GM18909 (cell line): ENCODE results near the gene CRMP1.
A peak's percentile ranks its signal among the peaks of the same experiment; 100 is the strongest.

Experiments used
- ATAC-seq: cut with Tn5 transposase; IDR thresholded peaks from one replicate; pipeline ENCODE4 v1.9.1; 2021; ENCODE audit warnings: mild to moderate bottlenecking; ENCODE audit not compliant: unreplicated experiment, poor library complexity

Gene CRMP1

GRCh38 chr4:5890063-5890727 is 2.7 kb downstream of the CRMP1 start:
- no peak for ATAC-seq

DNA sequence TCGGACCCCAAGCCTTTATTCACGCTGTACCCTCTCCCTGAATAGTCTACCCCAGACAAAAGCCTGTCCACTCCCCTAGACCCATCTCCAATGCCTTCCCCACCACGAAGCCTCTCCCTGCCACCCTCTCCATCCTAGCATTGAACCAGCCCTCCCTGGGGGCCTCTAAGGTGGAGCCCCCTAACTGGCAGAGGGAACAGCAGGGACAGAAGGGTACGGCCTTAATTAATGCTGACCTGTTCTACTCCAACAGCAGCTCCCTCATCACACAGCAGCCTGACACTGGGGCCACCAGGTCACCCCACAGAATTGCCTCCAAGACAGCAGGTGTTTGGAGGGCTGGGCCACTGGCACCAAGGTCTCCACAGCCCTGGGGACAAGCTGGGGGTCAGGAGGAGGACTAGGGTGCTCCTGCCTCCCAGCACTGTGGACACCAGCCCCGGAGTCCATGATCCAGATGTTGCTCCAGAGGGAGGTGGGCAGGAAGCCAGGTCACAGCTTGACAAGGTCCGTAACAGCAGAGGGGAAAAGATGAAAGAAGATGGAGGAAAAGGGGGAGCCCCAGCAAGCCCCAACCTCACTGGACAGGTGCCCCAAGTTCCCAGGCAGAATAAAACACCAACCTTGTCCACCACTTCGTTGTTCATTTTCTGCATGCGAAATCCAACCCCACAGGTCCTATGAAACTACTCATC is 3.7 kb downstream of the CRMP1 start:
- no peak for ATAC-seq

GRCh38 chr4:5888222-5889001 is 4.5 kb downstream of the CRMP1 start:
- no peak for ATAC-seq

DNA sequence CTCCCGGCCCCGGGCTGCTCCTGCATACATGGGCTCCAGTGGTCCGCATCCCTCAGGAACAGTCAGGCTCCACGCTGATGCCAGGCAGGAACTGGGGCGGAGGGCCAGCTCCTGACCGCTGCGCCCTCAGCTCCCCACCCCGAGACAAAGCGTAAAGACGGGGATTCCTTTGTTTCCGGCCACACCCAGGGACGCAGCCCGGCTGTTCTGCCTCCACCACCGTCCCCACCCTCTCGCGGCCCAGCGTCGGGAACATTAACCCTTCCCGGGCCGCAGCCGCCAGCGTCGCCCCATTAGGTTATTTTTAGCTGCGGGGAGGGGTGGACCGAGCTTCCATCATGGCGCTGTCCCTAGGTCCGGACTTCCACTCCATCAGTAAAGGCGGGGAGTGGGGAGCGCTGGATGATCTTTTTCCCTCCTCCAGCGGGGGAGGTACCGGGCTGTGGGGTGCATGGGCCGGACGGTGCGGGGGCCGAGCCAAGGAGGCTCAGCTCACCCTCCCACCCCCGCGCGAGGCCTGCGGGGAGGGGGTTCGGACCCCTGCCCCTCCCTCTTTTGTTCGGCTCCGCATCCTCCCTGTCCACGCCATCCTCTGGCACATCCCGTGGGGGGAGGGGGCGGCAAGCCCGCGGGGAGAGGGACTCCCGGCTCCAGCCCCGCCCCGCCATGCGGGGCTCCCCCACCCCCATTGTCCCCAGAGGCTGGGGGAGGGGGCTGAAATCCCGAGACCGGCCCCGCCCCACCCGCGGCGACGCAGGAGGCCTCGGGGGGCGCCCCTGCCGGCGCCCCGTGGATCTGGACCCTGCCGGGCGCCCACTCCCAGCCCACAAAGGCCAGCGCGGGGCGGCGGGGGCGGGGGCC is 5.3 kb downstream of the CRMP1 start:
- no peak for ATAC-seq

DNA sequence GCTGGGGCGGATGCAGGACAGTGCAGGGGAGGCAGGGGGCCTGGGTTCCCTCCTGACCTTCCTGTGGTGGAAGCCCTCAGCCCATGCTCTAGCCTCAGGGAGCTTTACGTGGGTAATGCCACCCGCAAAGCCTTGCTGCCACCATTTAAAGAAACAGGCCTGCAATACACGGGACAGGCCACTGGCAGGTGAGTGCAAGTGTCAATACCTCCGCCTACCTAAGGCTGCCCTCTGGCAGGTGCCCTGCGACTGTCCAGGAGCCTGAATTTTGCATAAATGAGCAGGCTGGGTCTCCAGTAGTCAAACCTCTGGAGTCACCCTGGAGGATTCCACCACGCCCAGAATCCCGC is 5.9 kb downstream of the CRMP1 start:
- no peak for ATAC-seq

GRCh38 chr4:5885733-5886132 is 7.2 kb downstream of the CRMP1 start:
- ATAC-seq: no peak

GRCh38 chr4:5884796-5885195 is 8.1 kb downstream of the CRMP1 start:
- no peak for ATAC-seq

- ATAC-seq: no peak
Measured at GRCh38 chr4:5883916-5884315, 9.0 kb downstream of the CRMP1 start.

DNA sequence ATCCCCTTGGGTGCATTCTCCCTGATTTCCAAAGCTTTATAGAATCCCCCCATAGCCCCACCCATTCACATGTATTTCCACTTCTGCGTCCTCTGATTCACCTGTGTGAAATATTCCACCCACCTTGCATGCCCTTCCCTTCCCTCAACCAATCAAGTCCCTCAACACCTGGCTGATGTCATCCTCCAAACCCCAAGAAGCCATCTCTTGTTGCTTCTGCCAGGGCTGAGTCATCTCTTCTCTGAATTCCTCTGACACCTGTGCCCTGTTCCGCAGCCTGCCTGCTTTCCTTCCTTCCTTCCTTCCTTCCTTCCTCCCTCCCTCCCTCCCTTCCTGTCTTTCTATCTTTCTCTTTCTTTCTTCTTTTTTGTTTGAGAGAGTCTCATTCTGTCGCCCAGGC is 9.9 kb downstream of the CRMP1 start:
- no peak for ATAC-seq

GRCh38 chr4:5881340-5881739 is 11.5 kb downstream of the CRMP1 start:
- no peak for ATAC-seq

DNA sequence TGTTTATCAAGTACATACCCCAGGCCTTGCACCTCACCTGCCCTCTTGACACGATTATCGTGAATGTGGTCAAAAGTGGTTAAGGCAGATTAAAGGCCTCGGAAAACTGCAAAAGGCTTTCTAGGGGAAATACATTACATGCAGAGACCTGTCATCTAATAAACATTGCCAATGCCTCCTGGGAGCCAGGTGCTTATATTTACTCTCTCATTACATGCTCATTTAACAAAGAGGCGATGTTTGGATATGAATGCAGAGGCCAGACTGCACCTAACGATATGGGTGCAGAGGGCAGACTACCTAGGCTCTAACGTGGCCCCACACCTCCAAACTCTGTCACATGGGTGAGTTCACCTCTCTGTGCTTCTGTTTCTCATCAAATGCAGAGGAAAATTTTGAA is 14.5 kb downstream of the CRMP1 start:
- ATAC-seq: no peak

DNA sequence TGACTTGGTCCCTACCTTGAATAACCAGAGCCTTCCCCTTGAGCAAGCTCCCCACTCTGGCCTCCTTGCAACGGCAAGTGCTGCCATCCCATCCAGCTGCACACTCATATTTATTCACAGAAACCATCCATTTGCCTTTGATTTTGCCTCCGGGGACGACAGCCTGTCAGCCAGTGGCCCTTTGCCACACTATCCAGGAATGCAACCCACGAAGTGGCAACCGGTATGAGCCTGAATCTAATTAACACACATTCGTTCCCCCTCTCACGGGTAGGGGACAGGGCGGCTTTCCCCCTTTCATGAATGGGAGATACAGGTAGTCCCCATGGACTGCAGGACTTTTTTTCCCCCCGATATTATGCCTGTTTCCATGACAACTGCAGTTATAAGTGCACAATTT is 15.5 kb downstream of the CRMP1 start:
- ATAC-seq: no peak

DNA sequence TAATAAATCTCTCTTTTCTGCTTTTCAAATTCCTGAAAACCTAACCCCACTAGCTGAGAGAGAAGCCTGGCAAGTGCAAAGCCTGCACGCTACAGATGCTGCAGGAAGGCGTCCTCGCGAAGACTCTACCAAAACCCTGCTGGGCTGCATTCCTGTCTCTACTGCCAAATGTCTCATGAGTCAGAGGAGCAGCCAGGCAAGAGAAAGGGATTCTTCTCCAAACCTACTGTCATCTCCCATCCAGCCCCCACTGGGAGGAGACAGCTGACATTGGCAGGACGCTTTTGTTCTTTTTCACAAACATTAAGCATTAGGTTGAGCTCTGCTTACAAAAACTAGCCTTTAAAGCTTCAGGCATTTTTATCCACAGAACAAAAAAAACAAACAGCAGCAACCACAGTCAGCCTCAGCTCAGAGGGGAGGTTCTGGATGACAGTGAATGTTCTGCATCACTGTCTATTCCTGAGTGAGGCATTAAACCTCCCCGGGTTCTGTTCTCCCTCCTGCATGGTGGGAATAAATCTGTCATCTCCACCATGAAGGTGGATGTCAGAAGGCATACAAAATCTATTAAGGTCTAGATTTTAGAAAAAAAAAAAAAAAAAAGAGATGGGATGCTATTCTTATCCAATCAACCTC is 18.0 kb downstream of the CRMP1 start:
- no peak for ATAC-seq

- ATAC-seq: no peak
Measured at GRCh38 chr4:5870701-5871100, 22.2 kb downstream of the CRMP1 start.

GRCh38 chr4:5869966-5870619 is 22.8 kb downstream of the CRMP1 start:
- ATAC-seq: no peak

DNA sequence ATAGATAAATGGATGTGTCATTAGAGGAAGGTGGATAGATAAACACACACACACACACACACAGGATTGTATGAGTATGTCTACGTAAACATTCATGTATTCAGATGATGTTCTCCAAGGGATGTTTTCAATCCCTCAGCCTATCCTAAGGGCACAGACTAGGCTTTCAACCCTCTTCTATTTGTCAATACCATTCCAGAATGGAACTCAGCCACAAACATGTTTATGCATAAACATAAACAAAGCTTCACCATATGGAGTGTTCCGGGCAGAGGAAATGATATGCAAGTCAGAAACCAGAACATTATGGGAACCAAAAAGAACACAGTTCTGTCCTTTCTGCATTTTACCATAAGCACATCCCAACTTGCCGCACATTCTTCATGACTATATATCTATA is 25.0 kb downstream of the CRMP1 start:
- ATAC-seq: no peak

DNA sequence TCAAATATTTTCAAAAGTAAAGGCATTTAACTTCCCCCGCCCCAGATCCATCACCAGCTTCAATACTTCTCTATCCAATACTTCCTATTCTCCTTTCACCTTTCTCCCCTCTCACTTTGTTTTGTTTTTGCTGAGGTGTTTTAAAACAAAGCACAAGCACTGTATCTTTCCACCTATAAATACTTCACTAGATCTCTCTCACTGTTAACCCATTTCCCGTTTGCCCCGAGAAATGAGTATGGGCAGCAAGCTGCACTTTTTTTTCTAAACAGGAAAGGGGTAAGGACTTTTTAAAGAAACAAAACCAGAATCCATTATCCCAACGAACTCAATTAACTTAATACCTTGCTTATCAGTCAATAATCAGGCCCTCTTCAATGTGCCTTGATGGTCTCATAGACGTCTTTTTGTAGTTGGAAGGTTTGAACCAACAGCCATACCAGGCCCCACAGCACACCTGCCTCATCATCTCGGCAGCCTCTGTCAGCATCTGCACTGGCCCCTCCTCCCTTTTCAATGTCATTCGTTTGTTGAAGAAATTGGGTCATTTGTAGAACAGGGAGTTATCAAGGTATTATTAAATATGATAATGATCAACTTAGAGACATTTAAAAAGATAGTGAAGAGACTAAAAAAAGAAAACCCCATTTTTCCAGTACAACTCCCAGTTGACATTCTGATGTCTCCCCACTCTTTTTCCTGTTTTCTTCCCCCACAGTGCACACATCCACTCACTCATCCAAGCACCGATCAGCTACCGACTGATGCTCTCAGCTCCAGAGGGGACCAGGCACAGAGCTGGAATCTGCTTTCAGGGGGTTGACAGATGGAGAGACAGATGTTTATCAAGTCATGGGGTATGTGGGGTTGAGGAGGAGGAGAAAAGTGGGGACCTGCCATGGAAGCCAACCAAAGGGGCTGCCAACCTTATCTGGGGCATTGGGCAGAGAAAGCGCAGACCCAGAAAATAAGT is 25.8 kb downstream of the CRMP1 start:
- ATAC-seq: no peak

GRCh38 chr4:5865896-5866599 is 26.8 kb downstream of the CRMP1 start:
- peak; percentile 49 for ATAC-seq
